ENCODE measurements around the gene DNASE2B. TPM values are rescaled to one million over a fixed set of nuclear protein-coding genes. Genes with fewer than 3 reads are reported as not detected.
"Not testable (repeated sequence)": the region's sequence is repeated elsewhere in the genome, so short reads cannot be mapped to it uniquely, and the experiment has no call there.

Gene DNASE2B
- total RNA-seq, 1 donor from 2014 or later: not detected

DNA sequence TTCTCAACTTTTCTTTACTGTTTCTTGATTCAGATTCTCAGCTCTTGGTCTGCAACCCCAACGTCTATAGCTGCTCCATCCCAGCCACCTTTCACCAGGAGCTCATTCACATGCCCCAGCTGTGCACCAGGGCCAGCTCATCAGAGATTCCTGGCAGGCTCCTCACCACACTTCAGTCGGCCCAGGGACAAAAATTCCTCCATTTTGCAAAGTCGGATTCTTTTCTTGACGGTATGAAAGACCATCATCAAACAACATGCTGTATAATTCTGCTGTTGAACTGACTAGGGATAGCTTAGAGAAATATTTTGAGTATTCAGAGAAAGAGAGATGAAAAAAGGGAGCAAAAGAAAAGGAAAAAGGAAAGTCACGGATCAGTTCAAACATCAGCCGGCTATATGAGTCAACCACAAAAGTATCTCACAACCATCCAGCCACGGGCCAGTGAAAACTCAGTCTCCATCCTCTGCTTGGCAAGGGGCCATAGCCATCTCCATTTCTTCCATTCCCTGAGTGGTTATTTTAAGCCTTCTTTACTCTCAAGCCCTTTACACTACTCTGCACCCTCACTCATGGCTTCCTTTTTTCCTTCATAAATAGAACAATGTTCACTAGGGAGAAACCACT lies 14.1 kb downstream of the DNASE2B start:
- no peak for DNase-seq (ENCODE audit: low read depth, low spot score)

DNA sequence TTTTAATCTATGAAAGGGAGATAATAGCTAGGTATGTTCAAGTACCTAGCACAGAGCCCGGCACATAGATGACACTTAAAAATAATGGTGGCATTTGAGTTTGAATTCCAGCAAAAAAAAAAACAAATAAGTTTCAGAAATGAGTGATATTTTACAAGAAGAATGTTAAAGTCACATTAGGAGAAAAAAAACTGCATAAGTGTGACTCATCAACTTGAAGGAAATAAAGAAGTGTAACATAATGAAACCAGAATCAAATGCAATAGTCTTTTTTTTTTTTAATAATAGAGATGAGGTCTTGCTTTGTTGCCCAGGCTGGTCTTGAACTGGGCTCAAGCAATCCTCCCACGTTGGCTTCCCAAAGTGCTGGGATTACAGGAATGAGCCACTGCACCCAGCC lies 17.1 kb downstream of the DNASE2B start:
- no peak for DNase-seq (ENCODE audit: low read depth, low spot score)

DNA sequence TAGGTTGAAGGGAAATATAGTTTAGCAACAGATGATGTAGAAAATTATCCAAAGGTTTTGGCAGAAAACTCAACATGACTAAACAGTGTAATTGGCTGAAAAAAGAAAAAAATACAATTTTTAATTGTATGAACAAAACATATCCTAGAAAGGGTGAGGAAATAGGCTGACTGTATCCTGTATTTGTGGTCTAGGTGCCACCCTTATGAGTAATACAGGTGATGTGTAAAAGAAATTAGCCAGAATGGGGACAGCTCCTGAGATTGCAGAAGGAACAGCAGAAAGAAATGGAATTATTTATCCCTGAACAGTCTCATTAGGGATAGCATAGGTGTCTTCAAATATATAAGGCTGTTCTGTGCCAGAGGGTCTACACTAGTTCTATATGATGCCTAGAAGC lies 24.6 kb downstream of the DNASE2B start:
- DNase-seq (ENCODE audit: low read depth, low spot score): no peak

DNA sequence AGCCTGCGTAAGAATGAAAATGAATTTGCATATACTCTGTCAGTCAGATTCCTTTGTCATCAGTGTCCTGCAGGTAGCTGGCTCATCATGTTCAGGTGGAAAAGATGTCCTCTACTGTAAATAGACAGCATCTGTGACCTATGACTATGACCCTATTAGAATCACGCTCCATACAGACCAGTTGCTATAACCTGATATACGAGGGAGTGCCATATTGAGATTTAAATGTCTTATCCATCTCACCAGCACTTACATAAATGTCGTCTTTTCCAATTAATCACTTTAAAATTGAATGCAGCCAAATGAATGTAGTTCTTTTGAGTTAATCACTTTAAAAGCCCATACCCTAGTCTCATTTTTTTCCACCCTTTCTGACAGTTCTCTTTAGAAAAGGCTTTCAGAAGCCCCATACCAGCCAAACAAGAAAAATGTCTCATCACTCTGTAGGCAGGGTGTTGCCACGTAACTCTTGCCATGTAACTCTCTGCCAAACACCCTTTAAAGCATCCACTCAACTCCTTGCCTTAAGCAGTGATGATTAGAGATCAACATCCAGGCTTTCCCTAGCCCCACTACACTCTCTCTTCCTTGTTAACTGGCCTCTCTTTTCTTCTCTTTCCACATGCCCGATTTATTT lies 26.3 kb downstream of the DNASE2B start:
- DNase-seq (ENCODE audit: low read depth, low spot score): no peak

DNA sequence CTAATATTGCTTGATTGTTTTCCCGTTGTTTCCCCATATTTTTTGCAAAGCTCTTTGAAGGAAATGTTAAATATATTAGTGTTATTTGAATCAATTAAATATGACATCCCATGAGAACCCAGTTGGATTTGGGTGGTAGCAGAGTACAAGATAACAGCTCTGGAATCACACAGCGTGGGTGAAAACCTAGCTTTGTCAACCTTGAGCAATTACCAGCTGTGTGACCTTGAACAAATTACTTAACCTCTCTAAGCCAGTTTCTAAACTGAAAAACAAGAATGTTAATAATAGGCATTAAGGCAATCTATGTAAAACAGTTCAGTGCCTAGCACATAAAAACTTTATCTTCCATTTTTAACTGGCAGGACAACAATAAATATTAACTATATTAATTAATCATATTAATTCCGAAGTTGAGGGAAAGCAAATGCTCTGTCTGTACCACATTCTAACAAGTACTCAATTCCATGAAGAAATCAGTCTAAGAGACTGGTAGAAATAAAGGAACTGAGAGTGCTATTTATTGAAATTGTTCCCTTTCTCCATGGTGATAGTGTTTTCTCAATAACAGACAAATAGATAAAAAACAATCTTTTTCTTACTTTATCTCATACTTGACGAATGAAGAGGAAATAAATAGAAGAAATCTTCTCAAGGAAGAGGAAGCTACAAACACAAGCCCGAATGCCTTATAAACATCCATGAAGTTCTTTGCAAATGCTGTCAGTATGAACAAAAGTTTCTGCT lies 27.0 kb downstream of the DNASE2B start:
- no peak for DNase-seq (ENCODE audit: low read depth, low spot score)

DNA sequence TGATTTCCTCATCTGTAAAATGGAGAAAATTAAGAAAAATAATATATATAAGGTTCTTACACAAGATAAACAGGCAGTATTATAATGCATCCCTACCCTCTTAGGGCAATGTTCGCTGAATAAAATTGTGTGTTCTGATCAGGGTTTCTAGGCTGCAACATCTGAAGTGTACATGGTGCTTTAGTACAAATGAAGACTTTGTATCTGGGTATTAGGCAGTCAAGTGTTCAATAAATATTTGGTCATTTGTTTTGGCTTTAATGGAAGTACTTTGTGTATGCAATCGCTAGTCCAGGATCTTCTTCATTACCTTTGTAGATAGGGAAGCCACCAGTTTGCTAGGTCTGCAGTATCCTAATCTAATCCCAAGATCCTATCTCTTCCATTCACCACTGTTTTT lies 28.1 kb downstream of the DNASE2B start:
- no peak for DNase-seq (ENCODE audit: low read depth, low spot score)

DNA sequence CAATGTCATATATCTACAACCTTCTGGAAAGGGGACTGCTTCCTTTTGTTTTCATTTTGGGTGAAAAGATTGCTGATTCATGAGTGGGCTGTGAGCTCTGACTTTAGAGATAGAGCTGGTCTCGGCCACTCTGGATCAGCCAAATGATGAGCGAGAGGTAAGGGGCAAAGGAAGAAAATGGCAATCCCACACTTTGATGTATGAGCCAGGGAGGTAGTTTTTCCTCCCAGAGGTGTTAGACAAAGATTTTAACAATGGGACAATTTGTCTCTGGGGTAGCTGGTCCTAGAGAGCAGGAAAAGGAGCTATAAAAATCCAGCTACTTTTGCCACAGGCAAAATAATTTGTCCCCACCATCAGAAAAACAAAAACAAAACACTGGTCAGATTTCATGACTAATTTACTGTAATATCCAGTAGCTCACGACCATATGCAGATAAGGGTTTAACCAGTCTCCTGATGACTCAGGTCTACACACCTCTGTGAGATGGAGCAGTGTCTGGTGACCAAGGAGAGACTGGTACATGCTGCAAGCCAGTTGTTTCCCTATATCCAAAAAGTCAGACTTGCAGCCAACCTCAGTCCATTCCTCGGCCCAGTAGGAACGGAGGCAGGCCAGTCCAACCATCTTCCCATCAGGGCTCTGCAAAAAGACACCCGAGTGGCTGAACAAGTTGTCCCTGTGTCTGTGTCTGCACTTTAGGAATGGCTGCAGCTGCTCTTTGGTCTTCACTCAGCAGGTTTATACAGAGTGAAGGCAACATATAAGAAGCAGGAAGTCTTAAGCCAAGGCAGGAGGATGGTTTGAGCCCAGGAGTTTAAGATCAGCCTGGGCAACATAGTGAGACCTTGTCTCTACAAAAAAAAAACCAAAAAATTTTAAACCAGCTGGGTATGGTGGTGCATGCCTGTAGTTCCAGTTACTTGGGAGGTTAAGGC lies 29.2 kb downstream of the DNASE2B start:
- DNase-seq (ENCODE audit: low read depth, low spot score): no peak

DNA sequence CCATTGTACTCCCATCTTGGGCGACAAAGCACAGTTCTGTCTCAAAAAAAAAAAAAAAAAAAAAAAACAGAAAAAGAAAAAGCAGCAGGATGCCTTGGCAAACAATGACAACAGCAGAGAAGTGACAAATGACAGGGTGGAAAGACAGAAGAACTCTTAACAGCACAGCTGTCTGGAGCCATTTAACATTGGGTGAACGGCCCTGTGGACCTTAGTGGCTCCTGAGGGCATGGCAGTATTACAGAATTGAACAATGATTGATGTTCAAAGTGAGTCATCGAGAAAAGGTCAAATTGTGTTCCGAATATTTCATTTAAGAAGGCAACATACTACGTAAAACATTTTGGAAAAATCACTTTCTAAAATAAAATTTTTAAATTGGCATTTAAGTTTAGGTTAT lies 30.0 kb downstream of the DNASE2B start:
- no peak for DNase-seq (ENCODE audit: low read depth, low spot score)

DNA sequence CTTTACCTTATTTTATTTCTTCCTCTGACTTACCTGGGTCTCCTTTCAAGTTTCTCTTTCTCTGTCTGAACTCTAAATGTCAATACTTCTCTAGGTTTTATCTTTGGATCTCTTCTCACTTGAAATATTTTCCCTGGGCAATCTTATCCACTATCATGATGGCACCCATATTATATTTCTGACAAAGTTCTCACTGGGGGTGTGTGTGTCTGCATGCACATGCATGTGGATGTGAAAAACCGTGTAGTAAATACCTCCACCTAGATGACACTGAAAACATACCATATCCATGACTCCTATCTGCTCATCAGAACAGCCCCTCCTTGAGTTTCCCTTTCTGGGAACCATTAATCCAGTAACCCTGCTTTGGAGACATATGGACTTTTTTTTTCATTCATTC lies 30.9 kb downstream of the DNASE2B start:
- no peak for DNase-seq (ENCODE audit: low read depth, low spot score)

DNA sequence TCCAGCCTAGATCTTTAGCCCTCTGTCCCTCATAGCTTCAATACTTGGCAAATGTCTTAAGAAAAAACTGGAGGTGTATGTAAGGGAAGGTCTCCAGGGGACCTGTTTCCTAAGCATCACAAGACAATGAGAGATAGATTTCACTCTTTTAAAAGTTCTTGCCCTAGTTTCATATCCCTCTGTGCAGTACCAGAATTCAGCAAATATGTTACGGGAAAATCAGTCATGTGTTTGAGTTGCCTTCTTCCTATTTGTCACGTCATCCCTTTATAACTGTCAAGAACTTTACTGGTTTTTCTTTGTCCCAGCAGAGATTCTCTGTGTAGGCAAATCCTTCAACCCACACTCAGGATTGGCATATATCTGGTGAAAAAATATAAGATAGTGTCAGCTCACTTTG lies 32.3 kb downstream of the DNASE2B start:
- no peak for DNase-seq (ENCODE audit: low read depth, low spot score)

DNA sequence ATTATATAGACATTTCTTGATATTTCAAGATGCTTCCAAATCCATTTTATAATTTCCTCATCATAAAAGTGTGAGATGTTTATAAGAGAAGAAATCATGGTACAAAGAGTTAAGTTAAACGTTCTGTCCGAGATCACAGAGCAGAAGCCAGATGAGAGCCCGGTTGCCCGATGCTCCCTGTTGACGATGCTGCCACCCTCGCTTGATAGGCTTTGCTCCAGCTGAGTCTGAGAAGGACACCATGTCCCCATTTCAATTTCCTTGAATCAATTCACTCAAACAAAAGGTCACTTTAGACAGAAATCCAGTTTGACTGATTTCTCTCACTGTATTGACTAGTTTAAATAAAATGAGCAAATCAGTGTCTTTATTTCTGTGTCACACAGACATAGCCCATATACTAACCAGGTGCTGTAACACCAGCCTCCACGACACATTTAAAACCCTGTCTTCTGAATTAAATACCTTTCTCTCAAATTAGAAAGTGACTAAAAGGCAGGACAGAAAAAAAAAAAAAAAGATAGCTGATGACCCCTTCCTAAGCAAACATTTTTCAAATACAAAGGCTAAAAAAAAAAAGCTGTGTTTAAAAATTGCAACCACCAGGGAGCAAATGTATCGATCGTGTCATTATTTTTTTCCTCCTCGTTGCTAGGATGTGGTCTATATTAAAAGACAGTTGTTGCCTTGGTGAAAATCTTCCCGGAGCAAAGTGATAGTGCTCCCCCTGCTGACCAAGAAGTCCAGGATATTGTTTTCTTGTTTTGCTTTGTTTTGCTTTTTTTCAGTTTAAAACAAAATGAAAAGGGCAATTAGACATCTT lies 35.2 kb downstream of the DNASE2B start:
- peak; percentile 69 for DNase-seq (ENCODE audit: low read depth, low spot score)

DNA sequence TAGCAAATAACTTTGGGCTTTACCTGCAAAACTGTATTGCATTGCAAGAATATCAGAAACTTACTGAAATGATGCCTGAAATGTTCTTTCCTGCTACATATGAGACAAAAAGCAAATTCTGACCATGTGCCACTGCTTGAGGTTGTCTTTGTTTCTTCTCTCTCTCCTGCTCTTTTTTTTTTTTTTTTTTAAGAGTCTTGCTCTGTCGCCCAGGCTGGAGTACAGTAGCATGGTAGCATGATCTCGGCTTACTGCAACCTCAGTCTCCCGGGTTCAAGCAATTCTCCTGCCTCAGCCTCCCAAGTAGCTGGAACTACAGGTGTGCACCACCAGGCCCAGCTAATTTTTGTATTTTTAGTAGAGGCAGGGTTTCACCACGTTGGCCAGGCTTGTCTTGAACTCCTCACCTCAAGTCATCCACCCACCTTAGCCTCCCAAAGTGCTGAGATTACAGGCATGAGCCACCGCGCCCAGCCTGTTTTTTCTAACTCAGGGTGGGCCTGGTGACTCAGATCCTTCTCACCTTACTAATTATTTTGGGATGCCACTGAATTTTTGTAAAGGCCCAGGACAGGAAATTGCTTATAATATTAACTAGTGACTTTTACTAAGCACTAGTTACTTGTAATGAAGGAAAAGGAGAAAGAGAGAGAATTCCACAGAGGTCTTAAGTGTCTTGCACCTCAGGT lies 35.9 kb downstream of the DNASE2B start:
- no peak for DNase-seq (ENCODE audit: low read depth, low spot score)

DNA sequence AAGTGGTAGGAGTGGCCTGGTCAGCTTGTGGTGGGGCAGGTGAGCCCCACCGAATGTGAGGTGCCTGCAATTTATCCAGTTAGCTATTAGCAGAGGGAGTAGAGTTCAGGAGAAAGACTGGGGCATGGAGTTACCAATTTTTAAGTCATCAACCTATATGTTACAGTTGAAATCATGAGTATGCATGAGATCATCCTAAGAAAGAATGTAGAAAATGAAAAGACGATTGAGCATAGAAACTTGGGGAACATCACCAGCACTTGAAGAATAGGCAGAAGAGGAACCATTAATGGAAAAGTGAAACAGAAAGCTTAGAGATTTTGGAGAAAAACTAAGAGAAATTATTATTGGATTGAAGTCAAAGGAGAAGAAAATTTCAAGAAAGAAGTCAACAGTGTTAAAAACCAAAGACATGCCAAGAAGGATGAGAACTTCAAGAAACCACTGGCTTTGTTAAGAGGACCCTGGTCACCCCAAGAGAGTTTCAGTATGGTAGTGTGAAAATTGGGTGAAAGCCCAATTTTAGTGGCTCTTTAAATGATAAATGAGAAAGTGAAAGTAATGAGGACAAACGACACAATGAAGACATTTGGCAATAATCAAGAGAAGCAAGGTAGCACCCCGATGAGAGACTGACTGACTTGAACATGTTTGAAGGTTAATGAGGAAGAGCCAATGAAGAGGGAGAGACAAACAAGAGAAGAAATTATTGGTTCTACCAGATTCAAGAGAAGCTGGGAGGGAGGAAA lies 36.7 kb downstream of the DNASE2B start:
- no peak for DNase-seq (ENCODE audit: low read depth, low spot score)

DNA sequence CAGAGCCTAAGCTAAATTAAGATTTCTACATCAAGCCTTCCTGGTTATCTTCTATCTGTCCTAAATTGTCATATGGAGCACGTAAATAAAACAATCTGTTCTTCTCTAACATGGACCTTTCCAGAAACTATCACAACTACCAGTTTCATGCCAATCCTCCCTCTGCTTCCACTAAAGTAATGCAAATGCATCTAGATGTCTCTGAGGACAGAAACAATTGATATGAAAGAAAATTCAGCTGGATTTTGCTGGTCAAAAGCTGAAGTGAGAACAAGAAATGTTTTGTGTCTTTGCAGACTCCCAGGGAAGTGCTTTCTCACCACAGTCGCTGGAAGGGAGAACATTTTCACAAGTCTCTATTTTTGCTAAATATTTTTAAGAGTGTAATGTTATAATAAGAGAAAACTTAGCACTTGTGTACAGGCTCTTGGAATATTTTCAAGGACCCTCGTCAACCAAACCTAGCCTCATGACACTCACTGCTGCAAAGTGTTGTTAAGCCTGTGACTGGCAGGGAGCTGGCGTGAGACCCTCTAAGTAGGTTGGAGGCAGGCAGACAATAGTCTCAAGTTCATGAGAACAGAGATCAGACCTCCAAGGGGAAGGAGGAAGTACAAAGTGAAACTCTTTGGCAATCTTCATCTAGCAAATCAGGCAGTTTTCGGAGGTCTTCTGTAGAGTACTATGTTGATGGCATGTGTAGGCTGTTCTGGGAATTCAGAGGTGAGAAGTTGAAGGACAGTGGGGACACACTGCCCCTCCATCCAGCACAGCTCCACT lies 38.8 kb downstream of the DNASE2B start:
- DNase-seq (ENCODE audit: low read depth, low spot score): no peak

DNA sequence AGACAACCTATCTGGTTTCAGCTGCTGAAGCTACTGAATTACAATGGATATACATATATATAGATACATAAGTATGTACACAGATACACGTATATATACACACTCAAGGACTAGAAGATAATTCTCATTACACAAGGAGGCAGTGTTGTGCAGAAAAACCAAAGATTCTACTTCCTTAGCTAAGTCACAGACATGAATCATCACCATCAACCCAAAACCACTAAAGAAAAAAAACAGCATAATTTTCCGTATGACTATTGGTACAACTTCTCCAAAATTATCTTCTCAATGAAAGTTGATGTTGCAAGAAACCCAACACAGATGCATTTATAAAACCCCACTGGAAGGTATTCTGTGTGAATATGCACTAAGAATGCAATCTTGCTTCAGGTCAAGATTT lies 44.0 kb downstream of the DNASE2B start:
- DNase-seq (ENCODE audit: low read depth, low spot score): peak; percentile 55

DNA sequence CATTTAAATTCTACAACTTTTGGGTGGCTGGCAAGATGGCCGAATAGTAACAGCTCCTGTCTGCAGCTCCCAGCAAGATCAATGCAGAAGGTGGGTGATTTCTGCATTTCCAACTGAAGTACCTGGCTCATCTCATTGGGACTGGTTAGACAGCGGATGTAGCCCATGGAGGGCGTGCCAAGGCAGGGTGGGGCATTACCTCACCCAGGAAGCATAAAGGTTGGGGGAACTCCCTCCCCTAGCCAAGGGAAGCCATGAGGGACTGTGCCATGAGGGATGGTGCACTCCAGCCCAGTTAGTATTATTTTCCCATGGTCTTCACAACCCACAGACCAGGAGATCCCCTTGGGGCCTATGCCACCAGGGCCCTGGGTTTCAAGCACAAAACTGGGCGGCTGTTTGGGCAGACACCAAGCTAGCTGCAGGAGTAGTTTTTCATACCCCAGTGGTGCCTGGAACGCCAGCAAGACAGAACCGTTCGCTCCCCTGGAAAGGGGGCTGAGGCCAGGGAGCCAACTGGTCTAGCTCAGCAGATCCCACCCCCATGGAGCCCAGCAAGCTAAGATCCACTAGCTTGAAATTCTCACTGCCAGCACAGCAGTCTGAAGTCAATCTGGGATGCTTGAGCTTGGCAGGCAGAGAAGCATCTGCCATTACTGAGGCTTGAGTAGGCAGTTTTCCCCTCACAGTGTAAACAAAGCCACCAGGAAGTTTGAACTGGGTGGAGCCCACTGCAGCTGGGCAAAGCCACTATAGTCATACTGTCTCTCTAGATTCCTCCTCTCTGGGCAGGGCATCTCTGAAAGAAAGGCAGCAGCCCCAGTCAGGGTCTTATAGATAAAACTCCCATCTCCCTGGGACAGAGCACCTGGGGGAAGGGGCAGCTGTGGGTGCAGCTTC lies 44.7 kb downstream of the DNASE2B start:
- not testable (repeated sequence) for DNase-seq (ENCODE audit: low read depth, low spot score)

DNA sequence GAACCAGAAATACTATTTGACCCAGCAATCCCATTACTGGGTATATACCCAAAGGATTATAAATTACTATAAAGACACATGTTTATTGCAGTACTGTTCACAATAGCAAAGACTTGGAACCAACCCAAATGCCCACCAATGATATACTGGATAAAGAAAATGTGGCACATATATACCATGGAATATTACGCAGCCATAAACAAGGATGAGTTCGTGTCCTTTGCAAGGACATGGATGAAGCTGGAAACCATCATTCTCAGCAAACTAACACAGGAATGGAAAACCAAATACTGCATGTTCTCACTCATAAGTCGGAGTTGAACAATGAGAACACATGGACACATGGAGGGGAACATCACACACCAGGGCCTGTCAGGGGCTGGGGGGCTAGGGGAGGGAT lies 50.4 kb downstream of the DNASE2B start:
- not testable (repeated sequence) for DNase-seq (ENCODE audit: low read depth, low spot score)

DNA sequence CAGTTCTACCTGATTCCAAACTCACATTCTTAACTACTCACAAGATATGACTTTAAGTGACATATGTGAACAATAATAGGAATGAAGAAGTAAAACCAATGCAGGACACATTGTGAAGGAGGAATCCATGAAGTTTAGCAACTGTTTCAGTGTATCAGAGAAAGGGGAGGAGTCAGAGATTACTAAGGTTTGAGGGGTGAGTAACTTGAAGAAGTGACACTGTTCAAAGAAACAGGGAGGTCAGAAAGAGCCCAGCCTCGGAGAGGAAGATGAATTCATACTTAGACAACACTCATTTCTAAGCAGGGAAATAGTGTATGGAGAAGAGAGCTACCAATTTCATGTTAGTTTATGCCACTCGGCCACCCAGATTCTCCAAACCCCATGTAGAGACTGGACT lies 52.6 kb downstream of the DNASE2B start:
- DNase-seq (ENCODE audit: low read depth, low spot score): no peak
